RWPE1 (cell line): ENCODE results near the gene CDK9.

ENCODE experiments used
- CTCF ChIA-PET: fragments of 350-600 bp; sonication (Branson Sonifier 250); formaldehyde crosslinking; extraction: SDS; loops from one replicate; lab custom pipeline; 2021; lab: Yijun Ruan, JAX
- POLR2A ChIA-PET: fragments of 400-600 bp; formaldehyde crosslinking; extraction: SDS; loops from one replicate; lab custom pipeline; 2020; ENCODE audit warnings: antibody characterized with exemption; ENCODE audit not compliant: low non-redundant PET; lab: Yijun Ruan, JAX
- DNase-seq: peaks from one replicate; pipeline ENCODE4 v3.0.0; 2012; ENCODE audit warnings: low spot score
- H3K27ac ChIP-seq: fragments of 450-650 bp; 2 replicates; pipeline ENCODE4 v1.5.1; 2017
- TF ChIP-seq, protein P1 (sequence below): fragments of 450-650 bp; conservative IDR thresholded peaks from 2 replicates; pipeline ENCODE4 v1.5.1; 2017; ENCODE audit warnings: low read depth, mild to moderate bottlenecking

Gene CDK9

DNA sequence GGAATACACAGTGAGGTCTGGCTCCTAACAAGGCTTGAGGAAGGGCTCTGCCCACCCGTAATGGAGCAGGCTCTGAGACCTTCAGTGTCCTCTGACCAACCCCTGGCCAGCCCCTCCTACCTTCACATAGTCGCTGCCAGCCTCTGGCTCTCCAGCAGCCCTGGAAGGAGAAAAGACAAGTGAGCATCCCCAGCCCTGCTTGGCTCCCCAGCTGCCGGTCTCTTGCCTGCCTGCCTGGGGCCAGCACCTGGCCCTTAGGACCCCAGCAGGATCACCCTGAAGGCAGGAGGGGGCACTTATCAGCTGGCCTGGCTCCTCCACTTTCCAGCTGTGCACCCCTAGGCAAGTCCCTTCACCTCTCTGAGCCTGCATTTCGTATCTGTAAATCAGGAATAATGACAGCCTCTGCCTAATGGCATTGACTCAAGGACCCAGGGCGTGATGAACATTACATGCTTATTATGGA, 24.3 kb upstream of the CDK9 start:
- no peak for DNase-seq
- ChIA-PET CTCF (interaction anchor here (0.6 kb wide), 1 partner anchor 27 kb away, joined by 3 read pairs; no protein-coding TSS in a partner anchor), POLR2A (no interaction called here)
- TF ChIP-seq, protein P1, sequence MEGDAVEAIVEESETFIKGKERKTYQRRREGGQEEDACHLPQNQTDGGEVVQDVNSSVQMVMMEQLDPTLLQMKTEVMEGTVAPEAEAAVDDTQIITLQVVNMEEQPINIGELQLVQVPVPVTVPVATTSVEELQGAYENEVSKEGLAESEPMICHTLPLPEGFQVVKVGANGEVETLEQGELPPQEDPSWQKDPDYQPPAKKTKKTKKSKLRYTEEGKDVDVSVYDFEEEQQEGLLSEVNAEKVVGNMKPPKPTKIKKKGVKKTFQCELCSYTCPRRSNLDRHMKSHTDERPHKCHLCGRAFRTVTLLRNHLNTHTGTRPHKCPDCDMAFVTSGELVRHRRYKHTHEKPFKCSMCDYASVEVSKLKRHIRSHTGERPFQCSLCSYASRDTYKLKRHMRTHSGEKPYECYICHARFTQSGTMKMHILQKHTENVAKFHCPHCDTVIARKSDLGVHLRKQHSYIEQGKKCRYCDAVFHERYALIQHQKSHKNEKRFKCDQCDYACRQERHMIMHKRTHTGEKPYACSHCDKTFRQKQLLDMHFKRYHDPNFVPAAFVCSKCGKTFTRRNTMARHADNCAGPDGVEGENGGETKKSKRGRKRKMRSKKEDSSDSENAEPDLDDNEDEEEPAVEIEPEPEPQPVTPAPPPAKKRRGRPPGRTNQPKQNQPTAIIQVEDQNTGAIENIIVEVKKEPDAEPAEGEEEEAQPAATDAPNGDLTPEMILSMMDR: no peak
- H3K27ac ChIP-seq: no peak overlapping the region

DNA sequence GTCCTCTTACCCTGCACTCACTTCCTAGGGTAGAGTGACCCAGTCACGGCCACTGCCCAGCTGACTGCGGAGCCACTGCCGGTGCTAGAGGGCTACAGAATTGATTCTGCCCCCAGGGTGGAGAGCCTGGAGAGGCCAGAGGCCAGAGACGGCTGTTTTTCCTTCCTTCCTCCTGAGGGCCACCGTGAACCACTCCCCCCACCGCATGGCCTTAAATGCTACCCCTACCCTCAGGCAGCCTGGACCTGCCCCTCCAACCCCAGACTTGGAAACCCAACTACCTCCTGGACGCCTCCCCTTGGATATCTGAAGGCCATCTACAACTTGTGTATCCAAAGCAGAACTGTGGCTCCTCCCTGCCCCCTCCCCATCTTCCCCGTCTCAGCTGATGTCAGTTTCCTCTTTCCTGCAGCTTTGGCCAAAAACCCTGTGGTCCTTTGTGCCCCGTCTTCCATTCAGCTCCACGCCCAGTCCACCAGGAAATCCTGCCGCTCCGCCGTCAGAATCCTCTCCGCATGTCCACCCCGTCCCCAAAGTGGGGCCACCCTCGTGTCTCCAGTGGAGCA, 23.6 kb upstream of the CDK9 start:
- POLR2A ChIA-PET: no interaction called here
- H3K27ac ChIP-seq: no peak overlapping the region
- no peak for DNase-seq
- CTCF ChIA-PET: interaction anchor here (0.6 kb wide), 1 partner anchor 27 kb away, joined by 3 read pairs; no protein-coding TSS in a partner anchor
- TF ChIP-seq, protein P1: no peak

GRCh38 chr9:127763918-127764384, 21.9 kb upstream of the CDK9 start:
- ChIA-PET POLR2A (no interaction called here), CTCF (interaction anchor here (0.6 kb wide), 1 partner anchor 33 kb away, joined by 3 read pairs; no protein-coding TSS in a partner anchor)
- no peak for DNase-seq
- TF ChIP-seq, protein P1: no peak; the same call in 1 of the 2 replicates
- H3K27ac ChIP-seq: no peak overlapping the region

DNA sequence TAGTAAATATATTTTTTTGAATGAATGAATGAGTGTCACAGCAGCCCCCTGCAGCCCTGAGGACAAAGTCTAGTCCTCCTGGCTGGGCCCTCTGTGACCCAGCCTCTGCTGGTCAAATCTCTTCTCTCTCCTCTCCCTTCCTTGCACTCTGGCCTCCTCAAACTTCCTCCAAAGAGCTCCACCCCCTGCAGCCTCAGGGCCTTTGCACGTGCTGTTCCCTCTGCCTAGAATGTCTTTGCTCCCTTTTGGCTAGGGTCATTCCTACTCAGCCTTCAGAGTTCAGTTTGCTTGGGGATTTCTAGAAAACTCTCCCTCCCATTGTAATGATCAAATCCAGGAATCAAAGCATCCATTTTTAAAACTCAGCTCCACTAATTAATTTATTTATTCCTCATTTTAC, 20.4 kb upstream of the CDK9 start:
- no peak for DNase-seq
- TF ChIP-seq, protein P1: no peak
- CTCF ChIA-PET: interaction anchor here (0.6 to 1.1 kb wide), 2 partner anchors 19 to 707 kb away, joined by 3 to 5 read pairs; no protein-coding TSS in a partner anchor

GRCh38 chr9:127767410-127767809, 18.4 kb upstream of the CDK9 start:
- ChIA-PET CTCF (interaction anchor here (0.8 to 1.0 kb wide), 3 partner anchors 17 to 84 kb away, joined by 3 to 4 read pairs (median 4); no protein-coding TSS in a partner anchor), POLR2A (no interaction called here)
- H3K27ac ChIP-seq: no peak overlapping the region
- TF ChIP-seq, protein P1: no peak
- DNase-seq: no peak

More for the DNA sequence above, 20.4 kb upstream of the CDK9 start:
- no peak overlapping the region for H3K27ac ChIP-seq
- POLR2A ChIA-PET: no interaction called here

GRCh38 chr9:127767909-127768331, 17.9 kb upstream of the CDK9 start:
- no peak overlapping the region; the same call in 1 of the 2 replicates for H3K27ac ChIP-seq
- DNase-seq: no peak
- POLR2A ChIA-PET: no interaction called here
- TF ChIP-seq, protein P1: no peak
- CTCF ChIA-PET: no interaction called here
